Activated B cell treated with CpG ODN at 0.5 μM for 24 hours (primary cell): ENCODE results near the gene DCAF8L2. TPM values are rescaled to one million over a fixed set of nuclear protein-coding genes. Genes with fewer than 3 reads are reported as not detected.
"Not testable (repeated sequence)": the region's sequence is repeated elsewhere in the genome, so short reads cannot be mapped to it uniquely, and the experiment has no call there.

Experiments used
- ATAC-seq: fragments of 200-7000 bp; cut with Tn5 transposase; one replicate; pipeline ENCODE4 v1.10.0; 2021; ENCODE audit warnings: low read depth, mild to moderate bottlenecking, moderate library complexity
- CTCF ChIA-PET: fragments of 350-600 bp; sonication (Branson Sonifier 250); formaldehyde crosslinking; loops from one replicate; lab custom pipeline; 2021; ENCODE audit warnings: antibody characterized with exemption; lab: Charles Lee
- POLR2A ChIA-PET: fragments of 350-600 bp; sonication (Branson Sonifier 250); formaldehyde crosslinking; loops from one replicate; lab custom pipeline; 2021; ENCODE audit warnings: antibody characterized with exemption; lab: Charles Lee
- DNase-seq: peaks from one replicate; pipeline ENCODE4 v3.0.0; 2022
- H3K27ac Mint-ChIP-seq: one replicate; pipeline ENCODE4 v1.8.0; 2020; ENCODE audit warnings: mixed read lengths
- H3K27me3 Mint-ChIP-seq: one replicate; pipeline ENCODE4 v1.8.0; 2021; ENCODE audit warnings: mixed read lengths
- H3K36me3 Mint-ChIP-seq: one replicate; pipeline ENCODE4 v1.8.0; 2021; ENCODE audit warnings: low read depth, mixed read lengths
- H3K4me1 Mint-ChIP-seq: one replicate; pipeline ENCODE4 v1.8.0; 2021; ENCODE audit warnings: mixed read lengths
- H3K4me3 Mint-ChIP-seq: one replicate; pipeline ENCODE4 v1.8.0; 2020; ENCODE audit warnings: mild to moderate bottlenecking, mixed read lengths
- H3K9me3 Mint-ChIP-seq: one replicate; pipeline ENCODE4 v1.8.0; 2020; ENCODE audit warnings: mixed read lengths
- intact Hi-C: fragments of 100-400 bp; cut with micrococcal nuclease; formaldehyde crosslinking; loops from one replicate; pipeline ENCODE4 v1.15.1; 2024
- total RNA-seq: library from RNA; stranded (reverse); gene quantifications from 2 replicates; pipeline ENCODE4 v1.2.3, GENCODE V29; 2022
- TF ChIP-seq, protein P1 (sequence below): fragments of 200-600 bp; IDR thresholded peaks from one replicate; pipeline ENCODE4 v1.8.0; 2022; ENCODE audit warnings: antibody characterized with exemption, mild to moderate bottlenecking

Gene DCAF8L2
- total RNA-seq, 1 donor from 2014 or later = not detected

DNA sequence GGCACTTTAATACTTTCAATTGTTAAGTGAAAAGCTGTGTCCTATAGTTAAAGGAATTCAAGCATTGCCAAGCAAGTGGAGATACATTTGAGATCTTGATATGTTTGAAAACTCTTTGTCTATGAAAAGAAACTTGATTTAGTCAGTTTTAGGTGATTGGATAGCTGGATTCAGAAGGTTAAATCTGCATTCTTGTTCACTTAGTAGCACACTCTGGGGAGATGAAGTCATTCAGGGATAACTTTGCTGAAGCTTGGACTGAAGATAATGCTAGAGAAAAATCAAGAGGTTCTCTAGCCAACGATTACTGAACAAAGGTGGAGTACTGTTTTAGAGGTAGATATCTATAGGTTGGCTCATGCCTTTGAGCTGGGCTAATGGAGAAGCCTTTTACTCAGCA lies 90.6 kb downstream of the DCAF8L2 start:
- ATAC-seq (no peak), DNase-seq (no peak)
- no peak overlapping the region for H3K4me3 Mint-ChIP-seq
- H3K9me3 Mint-ChIP-seq = no peaks in the 10 kb centered on the region
- TF ChIP-seq, protein P1, sequence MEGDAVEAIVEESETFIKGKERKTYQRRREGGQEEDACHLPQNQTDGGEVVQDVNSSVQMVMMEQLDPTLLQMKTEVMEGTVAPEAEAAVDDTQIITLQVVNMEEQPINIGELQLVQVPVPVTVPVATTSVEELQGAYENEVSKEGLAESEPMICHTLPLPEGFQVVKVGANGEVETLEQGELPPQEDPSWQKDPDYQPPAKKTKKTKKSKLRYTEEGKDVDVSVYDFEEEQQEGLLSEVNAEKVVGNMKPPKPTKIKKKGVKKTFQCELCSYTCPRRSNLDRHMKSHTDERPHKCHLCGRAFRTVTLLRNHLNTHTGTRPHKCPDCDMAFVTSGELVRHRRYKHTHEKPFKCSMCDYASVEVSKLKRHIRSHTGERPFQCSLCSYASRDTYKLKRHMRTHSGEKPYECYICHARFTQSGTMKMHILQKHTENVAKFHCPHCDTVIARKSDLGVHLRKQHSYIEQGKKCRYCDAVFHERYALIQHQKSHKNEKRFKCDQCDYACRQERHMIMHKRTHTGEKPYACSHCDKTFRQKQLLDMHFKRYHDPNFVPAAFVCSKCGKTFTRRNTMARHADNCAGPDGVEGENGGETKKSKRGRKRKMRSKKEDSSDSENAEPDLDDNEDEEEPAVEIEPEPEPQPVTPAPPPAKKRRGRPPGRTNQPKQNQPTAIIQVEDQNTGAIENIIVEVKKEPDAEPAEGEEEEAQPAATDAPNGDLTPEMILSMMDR = no peak
- intact Hi-C loops = no loop called here
- H3K4me1 Mint-ChIP-seq = no peaks in the 10 kb centered on the region
- no peaks in the 10 kb centered on the region for H3K27me3 Mint-ChIP-seq
- POLR2A ChIA-PET = no interaction called here
- no peaks in the 10 kb centered on the region for H3K36me3 Mint-ChIP-seq
- CTCF ChIA-PET = no interaction called here
- H3K27ac Mint-ChIP-seq = no peak overlapping the region

DNA sequence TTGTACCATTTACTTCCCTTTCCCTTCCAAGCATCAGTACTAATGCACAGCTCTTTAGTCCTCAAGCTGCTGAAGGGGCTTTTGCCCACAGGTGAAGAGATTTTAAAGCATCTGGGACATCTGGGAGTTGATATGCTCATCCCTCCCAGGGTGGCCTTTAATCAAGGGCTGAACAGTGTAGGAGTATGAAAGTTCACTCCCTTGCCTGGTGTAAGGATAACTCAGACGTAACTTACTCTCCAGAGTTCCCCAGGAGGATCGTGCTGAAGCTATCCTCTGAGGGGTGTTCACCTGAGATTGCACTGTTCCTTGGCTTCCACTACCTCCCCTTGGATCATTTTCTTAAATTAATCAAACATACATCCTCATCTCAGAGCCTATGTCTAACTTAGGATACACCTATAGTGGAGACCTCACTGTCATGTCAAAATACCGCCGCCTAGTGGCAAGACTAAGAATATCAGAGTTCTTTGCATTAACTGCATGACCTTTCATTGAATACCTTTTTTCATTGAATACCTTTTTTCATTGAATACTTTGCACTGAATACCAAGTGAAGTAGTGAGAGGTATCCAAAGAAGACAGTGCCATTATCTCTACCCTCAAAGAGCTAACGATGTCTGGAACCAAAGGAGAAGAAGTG lies 93.5 kb downstream of the DCAF8L2 start:
- H3K27me3 Mint-ChIP-seq, CTCF ChIA-PET, ATAC-seq, H3K4me3 Mint-ChIP-seq, H3K27ac Mint-ChIP-seq, H3K36me3 Mint-ChIP-seq, intact Hi-C loops, H3K9me3 Mint-ChIP-seq, DNase-seq, POLR2A ChIA-PET, H3K4me1 Mint-ChIP-seq: not testable (repeated sequence)

DNA sequence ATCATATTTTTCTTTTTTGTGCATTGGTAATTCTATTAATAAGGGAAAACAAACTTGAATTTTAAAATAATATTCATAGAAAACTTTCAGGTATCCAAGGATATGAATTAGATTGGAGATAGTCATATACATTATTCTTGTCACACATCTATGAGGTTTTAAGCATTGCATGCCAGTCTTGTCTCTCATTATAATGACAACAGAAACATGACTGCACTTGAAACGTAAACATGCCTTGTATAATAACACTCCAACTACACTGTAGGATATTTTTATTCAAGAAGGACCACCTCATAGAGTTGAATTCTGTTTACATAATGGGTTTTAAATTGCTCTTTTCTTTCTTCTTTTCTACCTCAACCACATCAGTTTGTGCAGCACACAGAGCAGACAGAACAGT lies 104.5 kb downstream of the DCAF8L2 start:
- H3K4me3 Mint-ChIP-seq = no peak overlapping the region
- intact Hi-C loops = no loop called here
- CTCF ChIA-PET = no interaction called here

DNA sequence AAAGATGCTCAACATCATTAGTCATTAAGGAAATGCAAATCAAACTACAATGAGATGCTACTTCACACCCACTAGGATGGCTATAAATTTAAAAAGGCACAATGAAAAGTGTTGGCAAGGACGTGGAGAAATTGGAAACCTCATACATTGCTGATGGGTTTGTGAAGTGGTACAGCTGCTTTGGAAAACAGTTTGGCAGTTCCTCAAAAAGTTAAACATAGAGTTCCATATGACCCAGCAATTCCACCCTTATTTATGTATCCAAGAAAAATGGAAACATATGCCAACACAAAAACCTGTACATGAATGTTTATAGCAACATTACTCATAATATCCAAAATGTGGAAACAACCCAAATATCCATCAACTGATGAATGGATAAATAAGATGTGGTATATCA lies 116.4 kb downstream of the DCAF8L2 start:
- CTCF ChIA-PET = no interaction called here
- no peak overlapping the region for H3K4me3 Mint-ChIP-seq

More for the DNA sequence above, 104.5 kb downstream of the DCAF8L2 start:
- no peaks in the 10 kb centered on the region for H3K4me1 Mint-ChIP-seq
- no peaks in the 10 kb centered on the region for H3K27me3 Mint-ChIP-seq
- TF ChIP-seq, protein P1 = no peak
- POLR2A ChIA-PET = no interaction called here
- no peak for ATAC-seq
- no peaks in the 10 kb centered on the region for H3K9me3 Mint-ChIP-seq
- no peak overlapping the region for H3K27ac Mint-ChIP-seq
- H3K36me3 Mint-ChIP-seq = no peaks in the 10 kb centered on the region
- no peak for DNase-seq

DNA sequence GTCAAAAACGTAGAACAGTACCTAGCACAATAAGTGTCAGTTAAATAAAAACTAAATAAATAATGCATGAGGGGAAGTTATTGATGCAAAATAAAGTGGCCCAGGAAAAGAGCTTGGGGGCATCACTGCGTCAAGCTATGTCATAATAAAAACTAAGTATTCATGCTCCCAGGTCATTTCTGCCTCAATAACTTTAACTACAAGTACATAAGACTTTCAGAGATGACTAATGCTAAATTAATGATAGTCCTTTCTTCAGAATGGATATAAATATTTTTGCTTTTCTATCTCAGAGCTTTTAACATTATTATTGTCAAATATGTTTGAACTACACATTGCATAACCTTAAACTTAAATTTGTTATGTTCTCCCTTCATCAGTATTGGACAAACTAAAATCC lies 125.5 kb downstream of the DCAF8L2 start:
- ATAC-seq (no peak), DNase-seq (no peak)
- Mint-ChIP-seq H3K36me3 (no peaks in the 10 kb centered on the region), H3K27me3 (no peaks in the 10 kb centered on the region), H3K9me3 (no peaks in the 10 kb centered on the region), H3K4me3 (no peak overlapping the region), H3K4me1 (no peaks in the 10 kb centered on the region), H3K27ac (no peak overlapping the region)
- ChIA-PET CTCF (no interaction called here), POLR2A (no interaction called here)
- TF ChIP-seq, protein P1 = no peak
- intact Hi-C loops = no loop called here

More for the DNA sequence above, 116.4 kb downstream of the DCAF8L2 start:
- TF ChIP-seq, protein P1 = no peak
- Mint-ChIP-seq H3K4me1 (no peaks in the 10 kb centered on the region), H3K27ac (no peak overlapping the region), H3K9me3 (peaks cover 2% of the 10 kb centered on the region), H3K27me3 (no peaks in the 10 kb centered on the region), H3K36me3 (no peaks in the 10 kb centered on the region)
- no peak for ATAC-seq
- no peak for DNase-seq
- POLR2A ChIA-PET = no interaction called here
- intact Hi-C loops = no loop called here

DNA sequence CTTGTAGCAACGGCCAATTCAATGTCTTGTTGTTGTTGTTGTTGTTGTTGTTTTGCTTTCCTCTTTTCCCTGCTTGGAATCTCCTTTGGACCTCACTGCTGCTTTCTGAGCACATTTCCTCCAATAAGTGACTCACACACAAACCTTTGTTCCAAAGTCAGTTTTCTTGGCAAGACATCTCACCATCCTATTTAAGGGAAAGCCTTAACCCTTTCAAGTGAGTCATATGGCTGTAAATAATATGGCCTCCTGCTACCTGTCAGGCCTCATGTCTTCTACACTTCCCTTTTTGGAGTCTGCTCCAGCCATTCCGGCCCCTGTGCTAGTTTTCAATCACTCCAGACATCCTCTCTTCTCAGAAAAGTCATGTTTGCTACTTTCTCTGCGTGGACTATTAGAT lies 138.1 kb downstream of the DCAF8L2 start:
- no peaks in the 10 kb centered on the region for H3K36me3 Mint-ChIP-seq
- ATAC-seq = no peak
- POLR2A ChIA-PET = no interaction called here
- TF ChIP-seq, protein P1 = no peak
- no peaks in the 10 kb centered on the region for H3K4me1 Mint-ChIP-seq
- CTCF ChIA-PET = no interaction called here
- H3K4me3 Mint-ChIP-seq = no peak overlapping the region
- no peaks in the 10 kb centered on the region for H3K9me3 Mint-ChIP-seq
- intact Hi-C loops = no loop called here
- no peak overlapping the region for H3K27ac Mint-ChIP-seq
- no peak for DNase-seq
- H3K27me3 Mint-ChIP-seq = no peaks in the 10 kb centered on the region
